CD14-positive monocyte (primary cell): Measurements from ENCODE around the gene SLC5A12. TPM values are rescaled to one million over a fixed set of nuclear protein-coding genes. Genes with fewer than 3 reads are reported as not detected.

Experiments
- DNase-seq, 3 donors: peaks; one replicate each; pipeline ENCODE4 v3.0.0-alpha.2; 2011 to 2022
- H2AFZ ChIP-seq: 2 replicates; pipeline ENCODE4 v1.6.0; 2012; ENCODE audit warnings: mild to moderate bottlenecking, low read depth, low read length, inconsistent platforms; ENCODE audit not compliant: insufficient read depth, poor library complexity, severe bottlenecking
- H3K27ac ChIP-seq, 2 donors: 1 replicate in 1 of 2; 2 replicates in 1 of 2; pipeline ENCODE4 v1.5.1; 2012 to 2013; ENCODE audit warnings: low read length in 2 of 2, control low read depth in 1 of 2, inconsistent platforms in 1 of 2, low read depth in 1 of 2, mild to moderate bottlenecking in 1 of 2
- H3K27me3 ChIP-seq, 2 donors: one replicate each; pipeline versions ENCODE4 v1.6.0 to v1.6.1; 2011 to 2013; ENCODE audit warnings: low read length in 2 of 2; ENCODE audit not compliant: control insufficient read depth in 2 of 2, insufficient read depth in 2 of 2
- H3K36me3 ChIP-seq, 2 donors: replicated peaks in 1 of 2; 1 replicate in 1 of 2; 2 replicates in 1 of 2; pipeline versions ENCODE4 v1.5.1 to v1.6.1; 2012 to 2013; ENCODE audit warnings: low read length in 2 of 2, control low read depth in 1 of 2, inconsistent platforms in 1 of 2, mild to moderate bottlenecking in 1 of 2; ENCODE audit not compliant: insufficient read depth in 2 of 2, control insufficient read depth in 1 of 2
- H3K4me1 ChIP-seq, 2 donors: 1 replicate in 1 of 2; 2 replicates in 1 of 2; pipeline versions ENCODE4 v1.5.1 to v1.6.1; 2012 to 2013; ENCODE audit warnings: low read length in 2 of 2, control low read depth in 1 of 2, inconsistent platforms in 1 of 2, mild to moderate bottlenecking in 1 of 2, moderate library complexity in 1 of 2; ENCODE audit not compliant: insufficient read depth in 2 of 2, control insufficient read depth in 1 of 2
- H3K4me2 ChIP-seq: replicated peaks from 2 replicates; pipeline ENCODE3; 2012; ENCODE audit warnings: low read length, moderate library complexity, mild to moderate bottlenecking; ENCODE audit not compliant: poor library complexity, severe bottlenecking; ENCODE audit errors: extremely low read depth
- H3K4me3 ChIP-seq, 3 experiments: fragments of 200-600 bp in 1 of 3; sonication (generic) in 1 of 3; replicated peaks in 1 of 3; 1 replicate in 2 of 3; 2 replicates in 1 of 3; pipeline ENCODE4 v1.5.1; 2011 to 2013; ENCODE audit warnings: low read length in 3 of 3, mild to moderate bottlenecking in 3 of 3, control low read depth in 2 of 3, low read depth in 2 of 3, inconsistent platforms in 1 of 3, moderate library complexity in 1 of 3
- H3K79me2 ChIP-seq: 2 replicates; pipeline ENCODE4 v1.6.0; 2012; ENCODE audit warnings: mild to moderate bottlenecking, control low read depth, inconsistent platforms, low read length, moderate library complexity; ENCODE audit not compliant: insufficient read depth
- H3K9ac ChIP-seq: 2 replicates; pipeline ENCODE4 v1.6.0; 2017; ENCODE audit warnings: low read length, mild to moderate bottlenecking; ENCODE audit not compliant: insufficient read depth, poor library complexity, severe bottlenecking
- H3K9me3 ChIP-seq, 2 donors: replicated peaks in 1 of 2; 1 replicate in 1 of 2; 2 replicates in 1 of 2; pipeline versions ENCODE4 v1.5.1 to v1.6.1; 2012 to 2013; ENCODE audit warnings: low read length in 2 of 2, control low read depth in 1 of 2; ENCODE audit not compliant: control insufficient read depth in 1 of 2, insufficient read depth in 1 of 2
- H4K20me1 ChIP-seq: 2 replicates; pipeline ENCODE4 v1.6.0; 2012; ENCODE audit warnings: mild to moderate bottlenecking, low read length, control low read depth, moderate library complexity; ENCODE audit not compliant: insufficient read depth
- H3K27ac Mint-ChIP-seq, 7 donors: one replicate each; pipeline ENCODE4 v1.8.0; 2020; ENCODE audit warnings: mild to moderate bottlenecking in 7 of 7, mixed read lengths in 7 of 7, moderate library complexity in 6 of 7, inconsistent platforms in 2 of 7
- H3K27me3 Mint-ChIP-seq, 3 donors: one replicate each; pipeline ENCODE4 v1.8.0; 2021 to 2022; ENCODE audit warnings: low read depth in 3 of 3, mild to moderate bottlenecking in 3 of 3, mixed read lengths in 3 of 3, moderate library complexity in 3 of 3, inconsistent platforms in 1 of 3
- H3K36me3 Mint-ChIP-seq, 2 donors: one replicate each; pipeline ENCODE4 v1.8.0; 2020; ENCODE audit warnings: mixed read lengths in 2 of 2, inconsistent platforms in 1 of 2, mild to moderate bottlenecking in 1 of 2
- H3K4me1 Mint-ChIP-seq: one replicate; pipeline ENCODE4 v1.8.0; 2020; ENCODE audit warnings: mild to moderate bottlenecking, mixed read lengths
- H3K4me3 Mint-ChIP-seq, 2 donors: one replicate each; pipeline ENCODE4 v1.8.0; 2020; ENCODE audit warnings: mild to moderate bottlenecking in 2 of 2, mixed read lengths in 2 of 2, moderate library complexity in 1 of 2
- H3K9me3 Mint-ChIP-seq, 7 donors: one replicate each; pipeline ENCODE4 v1.8.0; 2020 to 2022; ENCODE audit warnings: mixed read lengths in 7 of 7, mild to moderate bottlenecking in 6 of 7, moderate library complexity in 6 of 7, inconsistent platforms in 2 of 7
- WGBS: methylation state at CpG from one replicate; pipeline ENCODE4 v1.1.5; 2013; ENCODE audit warnings: missing lambda C conversion rate; ENCODE audit not compliant: insufficient coverage; 5-methylcytosine and 5-hydroxymethylcytosine counted together
- intact Hi-C, 2 donors: fragments of 100-400 bp; cut with micrococcal nuclease; formaldehyde crosslinking; loops; one replicate each; pipeline versions ENCODE4 v1.15.0 to v1.15.1; 2023
- polyA plus RNA-seq, 3 donors: library from polyadenylated mRNA; depleted of rRNA in 1 of 3; unstranded in 2 of 3; stranded (reverse) in 1 of 3; fragments of 300-500 nt in 2 of 3; fragments of >200 nt in 1 of 3; fragmentation: Illumina TruSeq in 2 of 3; gene quantifications; 1 replicate in 2 of 3; 2 replicates in 1 of 3; pipeline ENCODE4 v1.2.3, GENCODE V29; 2012 to 2021
- TF ChIP-seq, protein P1 (sequence below): fragments of 200-600 bp; IDR thresholded peaks from one replicate; pipeline ENCODE4 v1.8.0; 2022; ENCODE audit warnings: antibody characterized with exemption, mild to moderate bottlenecking

SLC5A12 gene
- polyA plus RNA-seq, 3 donors: not detected

DNA sequence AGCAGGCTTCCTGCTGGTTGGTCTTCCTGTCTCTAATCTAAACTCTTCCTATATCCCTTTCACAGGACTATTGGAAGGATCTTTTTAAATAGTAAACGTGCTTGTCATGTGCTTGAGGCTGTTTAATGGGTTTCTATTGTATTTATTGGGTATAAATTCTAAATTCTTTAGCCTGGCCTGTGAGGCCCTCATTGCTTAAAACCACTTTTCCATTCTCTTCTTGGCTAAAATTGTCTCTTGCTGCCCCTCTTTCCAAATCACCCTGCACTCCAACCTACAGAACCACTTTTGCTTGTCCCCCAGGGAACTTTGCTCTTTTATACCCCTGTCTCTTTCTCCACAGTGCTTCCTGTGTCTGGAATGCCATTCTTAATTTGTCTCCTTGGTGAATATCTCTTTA is 103.4 kb downstream of the SLC5A12 start:
- no peak overlapping the region for H2AFZ ChIP-seq
- no peak overlapping the region for H3K9ac ChIP-seq
- no peak for DNase-seq
- no peaks in the 10 kb centered on the region for H3K27me3 ChIP-seq
- H3K4me2 ChIP-seq: no peak overlapping the region
- no peaks in the 10 kb centered on the region for H3K79me2 ChIP-seq
- TF ChIP-seq, protein P1, sequence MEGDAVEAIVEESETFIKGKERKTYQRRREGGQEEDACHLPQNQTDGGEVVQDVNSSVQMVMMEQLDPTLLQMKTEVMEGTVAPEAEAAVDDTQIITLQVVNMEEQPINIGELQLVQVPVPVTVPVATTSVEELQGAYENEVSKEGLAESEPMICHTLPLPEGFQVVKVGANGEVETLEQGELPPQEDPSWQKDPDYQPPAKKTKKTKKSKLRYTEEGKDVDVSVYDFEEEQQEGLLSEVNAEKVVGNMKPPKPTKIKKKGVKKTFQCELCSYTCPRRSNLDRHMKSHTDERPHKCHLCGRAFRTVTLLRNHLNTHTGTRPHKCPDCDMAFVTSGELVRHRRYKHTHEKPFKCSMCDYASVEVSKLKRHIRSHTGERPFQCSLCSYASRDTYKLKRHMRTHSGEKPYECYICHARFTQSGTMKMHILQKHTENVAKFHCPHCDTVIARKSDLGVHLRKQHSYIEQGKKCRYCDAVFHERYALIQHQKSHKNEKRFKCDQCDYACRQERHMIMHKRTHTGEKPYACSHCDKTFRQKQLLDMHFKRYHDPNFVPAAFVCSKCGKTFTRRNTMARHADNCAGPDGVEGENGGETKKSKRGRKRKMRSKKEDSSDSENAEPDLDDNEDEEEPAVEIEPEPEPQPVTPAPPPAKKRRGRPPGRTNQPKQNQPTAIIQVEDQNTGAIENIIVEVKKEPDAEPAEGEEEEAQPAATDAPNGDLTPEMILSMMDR: no peak
- H3K4me1 Mint-ChIP-seq: no peaks in the 10 kb centered on the region
- no peaks in the 10 kb centered on the region for H3K36me3 ChIP-seq
- intact Hi-C loops: no loop called here
- no peak overlapping the region for H3K27ac Mint-ChIP-seq
- peaks cover 0 to 5% (median 1%) of the 10 kb centered on the region in 7 donors for H3K9me3 Mint-ChIP-seq
- no CpG with 5 or more reads among the region's 1 CpG for WGBS
- H3K4me3 ChIP-seq: no peak overlapping the region
- no peaks in the 10 kb centered on the region for H3K36me3 Mint-ChIP-seq
- no peak overlapping the region for H3K4me3 Mint-ChIP-seq
- no peaks in the 10 kb centered on the region for H4K20me1 ChIP-seq
- H3K9me3 ChIP-seq: peaks cover 0 to 4% of the 10 kb centered on the region in 2 donors
- H3K4me1 ChIP-seq: no peaks in the 10 kb centered on the region
- no peak overlapping the region for H3K27ac ChIP-seq
- H3K27me3 Mint-ChIP-seq: peaks cover 0 to 2% (median 0%) of the 10 kb centered on the region in 3 donors

Other genes starting within 250 kb of the SLC5A12 start
- gene MUC15, start 149.8 kb downstream of the SLC5A12 start, polyA plus RNA-seq: not detected